GM23338 (cell line): ENCODE results near the gene MAST4. TPM values are rescaled to one million over a fixed set of nuclear protein-coding genes. Genes with fewer than 3 reads are reported as not detected.

Experiments used
- ATAC-seq: fragments of 200-7000 bp; cut with Tn5 transposase; 3 replicates; pipeline ENCODE4 v1.9.1; 2020
- DNase-seq: peaks from one replicate; pipeline ENCODE4 v3.0.0-alpha.2; 2015; ENCODE audit warnings: low spot score
- H2AFZ ChIP-seq: fragments of 200-600 bp; sonication (generic); 2 replicates; pipeline ENCODE4 v1.8.0; 2016; ENCODE audit warnings: antibody characterized with exemption, mild to moderate bottlenecking, moderate library complexity
- H3F3A ChIP-seq: fragments of 200-600 bp; sonication (generic); replicated peaks from 2 replicates; pipeline ENCODE4 v1.8.0; 2017; ENCODE audit warnings: antibody characterized with exemption, mixed run types, low read depth
- H3K27ac ChIP-seq: fragments of 200-600 bp; sonication (generic); 2 replicates; pipeline ENCODE4 v1.6.1; 2016; ENCODE audit warnings: low read depth
- H3K27me3 ChIP-seq: fragments of 200-600 bp; sonication (generic); 2 replicates; pipeline ENCODE4 v1.8.0; 2016; ENCODE audit warnings: mild to moderate bottlenecking, mixed run types, moderate library complexity; ENCODE audit not compliant: insufficient read depth
- H3K36me3 ChIP-seq: fragments of 200-600 bp; sonication (generic); 2 replicates; pipeline ENCODE4 v1.8.0; 2016; ENCODE audit warnings: mild to moderate bottlenecking; ENCODE audit not compliant: insufficient read depth
- H3K4me1 ChIP-seq: fragments of 200-600 bp; sonication (generic); 2 replicates; pipeline ENCODE4 v1.8.0; 2016; ENCODE audit warnings: mild to moderate bottlenecking, moderate library complexity; ENCODE audit not compliant: insufficient read depth
- H3K4me2 ChIP-seq: fragments of 200-600 bp; sonication (generic); 2 replicates; pipeline ENCODE4 v1.7.1; 2017; ENCODE audit warnings: mixed run types
- H3K4me3 ChIP-seq: fragments of 200-600 bp; sonication (generic); 2 replicates; pipeline ENCODE4 v1.6.1; 2016; ENCODE audit warnings: mixed run types
- H3K79me2 ChIP-seq: fragments of 200-600 bp; sonication (generic); replicated peaks from 2 replicates; pipeline ENCODE4 v1.8.0; 2017; ENCODE audit warnings: mild to moderate bottlenecking; ENCODE audit not compliant: insufficient read depth
- H3K9me2 ChIP-seq: fragments of 200-600 bp; sonication (generic); 2 replicates; pipeline ENCODE4 v1.8.0; 2017; ENCODE audit not compliant: insufficient read depth
- H4K20me1 ChIP-seq: fragments of 200-600 bp; sonication (generic); replicated peaks from 2 replicates; pipeline ENCODE4 v1.8.0; 2017; ENCODE audit warnings: mild to moderate bottlenecking; ENCODE audit not compliant: insufficient read depth
- H3K27ac Mint-ChIP-seq: 2 replicates; pipeline ENCODE4 v1.8.0; 2020; ENCODE audit warnings: inconsistent platforms, mild to moderate bottlenecking, moderate library complexity, mixed read lengths
- H3K27me3 Mint-ChIP-seq: 3 replicates; pipeline ENCODE4 v1.8.0; 2022; ENCODE audit warnings: low read depth, mild to moderate bottlenecking, moderate library complexity, mixed read lengths, inconsistent platforms; ENCODE audit not compliant: insufficient read depth, poor library complexity
- H3K36me3 Mint-ChIP-seq: 3 replicates; pipeline ENCODE4 v1.8.0; 2021; ENCODE audit warnings: low read depth, mild to moderate bottlenecking, inconsistent platforms, moderate library complexity, mixed read lengths
- H3K4me1 Mint-ChIP-seq: 3 replicates; pipeline ENCODE4 v1.8.0; 2020; ENCODE audit warnings: mild to moderate bottlenecking, inconsistent platforms, mixed read lengths
- H3K4me3 Mint-ChIP-seq: 3 replicates; pipeline ENCODE4 v1.8.0; 2021; ENCODE audit warnings: moderate library complexity, mild to moderate bottlenecking, inconsistent platforms, mixed read lengths
- H3K9me3 Mint-ChIP-seq: 3 replicates; pipeline ENCODE4 v1.8.0; 2020; ENCODE audit warnings: moderate library complexity, mild to moderate bottlenecking, inconsistent platforms, mixed read lengths
- CREB1 ChIP-seq: fragments of 250-450 bp; sonication (Bioruptor Pico); IDR thresholded peaks from 2 replicates; pipeline ENCODE4 v1.5.0; 2020; ENCODE audit warnings: low read depth, mild to moderate bottlenecking, moderate library complexity
- EZH2 ChIP-seq: fragments of 200-600 bp; sonication (generic); IDR thresholded peaks from one replicate; pipeline ENCODE4 v1.8.0; 2017; ENCODE audit warnings: antibody characterized with exemption, mild to moderate bottlenecking, low read depth; ENCODE audit not compliant: unreplicated experiment
- EZH2phosphoT487 ChIP-seq: fragments of 200-600 bp; sonication (generic); IDR thresholded peaks from one replicate; pipeline ENCODE4 v1.8.1; 2018; ENCODE audit warnings: antibody characterized with exemption; ENCODE audit not compliant: unreplicated experiment
- JUNB ChIP-seq: IDR thresholded peaks from one replicate; pipeline ENCODE4 v1.6.1; 2016; ENCODE audit warnings: antibody characterized with exemption; ENCODE audit not compliant: unreplicated experiment
- NANOG ChIP-seq: IDR thresholded peaks from 2 replicates; pipeline ENCODE4 v1.6.1; 2016; ENCODE audit warnings: antibody characterized with exemption, borderline replicate concordance
- POLR2AphosphoS5 ChIP-seq: IDR thresholded peaks from 2 replicates; pipeline ENCODE4 v1.6.1; 2016; ENCODE audit warnings: antibody characterized with exemption, low read depth
- STAT1 ChIP-seq: IDR thresholded peaks from one replicate; pipeline ENCODE4 v1.6.1; 2016; ENCODE audit warnings: antibody characterized with exemption; ENCODE audit not compliant: unreplicated experiment
- ZNF114 ChIP-seq: fragments of 250-450 bp; sonication (Bioruptor Pico); IDR thresholded peaks from 2 replicates; pipeline ENCODE4 v1.5.0; 2020; ENCODE audit warnings: mild to moderate bottlenecking, moderate library complexity
- ZNF331 ChIP-seq: fragments of 250-450 bp; sonication (Bioruptor Pico); IDR thresholded peaks from 2 replicates; pipeline ENCODE4 v1.5.0; 2020; ENCODE audit warnings: low read depth, mild to moderate bottlenecking, moderate library complexity
- ZNF462 ChIP-seq: fragments of 250-450 bp; sonication (Bioruptor Pico); IDR thresholded peaks from 2 replicates; pipeline ENCODE4 v1.5.0; 2020; ENCODE audit warnings: mild to moderate bottlenecking, moderate library complexity
- polyA plus RNA-seq: library from polyadenylated mRNA; unstranded; fragments of >200 nt; fragmentation: Nextera tagmentation; extraction: Ambion mirVana; gene quantifications from 2 replicates; pipeline ENCODE4 v1.2.1, GENCODE V29; 2016
- total RNA-seq: library from RNA; depleted of rRNA; stranded (reverse); fragments of >200 nt; shearing (Covaris generic); gene quantifications from 2 replicates; pipeline ENCODE4 v1.2.3, GENCODE V29; 2014
- TF ChIP-seq, protein P1 (sequence below): IDR thresholded peaks from 2 replicates; pipeline ENCODE4 v1.6.1; 2016; ENCODE audit warnings: antibody characterized with exemption
- TF ChIP-seq, protein P2 (sequence below): IDR thresholded peaks from one replicate; pipeline ENCODE4 v1.6.1; 2018; ENCODE audit warnings: antibody characterized with exemption; ENCODE audit not compliant: unreplicated experiment
- TF ChIP-seq, protein P3 (sequence below), 2 experiments: fragments of 200-600 bp in 1 of 2; sonication (generic) in 1 of 2; conservative IDR thresholded peaks; 2 replicates each; pipeline versions ENCODE4 v1.5.1 to v1.6.1; 2016 to 2017; ENCODE audit warnings: antibody characterized with exemption in 2 of 2, low read depth in 2 of 2, mild to moderate bottlenecking in 2 of 2, moderate library complexity in 1 of 2

MAST4 gene
- total and polyA plus RNA-seq, 2 experiments from 2014 or later: 3.6 to 8.5 TPM

DNA sequence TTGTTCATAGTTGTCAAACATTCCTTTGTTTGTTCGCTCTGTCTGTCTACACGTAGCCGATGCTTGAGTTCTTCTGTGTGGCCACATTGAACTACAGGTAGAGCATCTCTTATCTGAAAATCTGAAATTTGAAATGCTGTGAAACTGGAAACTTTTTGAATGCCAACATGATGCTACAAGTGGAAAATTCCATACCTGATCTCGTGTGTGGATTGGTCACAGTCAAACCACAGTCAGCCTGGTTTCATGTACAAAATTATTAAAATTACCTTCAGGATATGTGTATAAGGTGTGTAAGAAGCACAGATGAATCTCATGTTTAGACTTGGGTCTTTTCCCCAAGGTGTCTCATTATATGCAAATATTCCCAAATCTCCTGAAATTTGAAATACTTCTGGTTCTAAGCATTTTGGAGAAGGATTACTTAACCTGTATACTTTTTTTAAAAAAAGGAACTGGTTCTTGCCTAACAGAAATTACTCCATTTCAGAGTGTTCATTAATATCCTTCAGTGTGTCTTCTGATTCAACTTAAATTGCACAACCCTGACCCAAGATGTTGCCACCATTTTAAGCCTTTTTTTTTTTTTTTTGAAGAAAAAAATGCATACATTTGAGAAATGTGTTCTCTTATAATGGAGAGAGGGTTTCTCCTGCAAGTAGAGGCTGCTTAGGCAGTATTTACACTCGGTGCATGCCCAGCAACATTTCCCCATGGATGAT lies 254.3 kb downstream of the MAST4 start:
- TF ChIP-seq EZH2: no peak
- TF ChIP-seq, protein P1, sequence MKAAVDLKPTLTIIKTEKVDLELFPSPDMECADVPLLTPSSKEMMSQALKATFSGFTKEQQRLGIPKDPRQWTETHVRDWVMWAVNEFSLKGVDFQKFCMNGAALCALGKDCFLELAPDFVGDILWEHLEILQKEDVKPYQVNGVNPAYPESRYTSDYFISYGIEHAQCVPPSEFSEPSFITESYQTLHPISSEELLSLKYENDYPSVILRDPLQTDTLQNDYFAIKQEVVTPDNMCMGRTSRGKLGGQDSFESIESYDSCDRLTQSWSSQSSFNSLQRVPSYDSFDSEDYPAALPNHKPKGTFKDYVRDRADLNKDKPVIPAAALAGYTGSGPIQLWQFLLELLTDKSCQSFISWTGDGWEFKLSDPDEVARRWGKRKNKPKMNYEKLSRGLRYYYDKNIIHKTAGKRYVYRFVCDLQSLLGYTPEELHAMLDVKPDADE: no peak
- TF ChIP-seq POLR2AphosphoS5: no peak
- TF ChIP-seq, protein P2, sequence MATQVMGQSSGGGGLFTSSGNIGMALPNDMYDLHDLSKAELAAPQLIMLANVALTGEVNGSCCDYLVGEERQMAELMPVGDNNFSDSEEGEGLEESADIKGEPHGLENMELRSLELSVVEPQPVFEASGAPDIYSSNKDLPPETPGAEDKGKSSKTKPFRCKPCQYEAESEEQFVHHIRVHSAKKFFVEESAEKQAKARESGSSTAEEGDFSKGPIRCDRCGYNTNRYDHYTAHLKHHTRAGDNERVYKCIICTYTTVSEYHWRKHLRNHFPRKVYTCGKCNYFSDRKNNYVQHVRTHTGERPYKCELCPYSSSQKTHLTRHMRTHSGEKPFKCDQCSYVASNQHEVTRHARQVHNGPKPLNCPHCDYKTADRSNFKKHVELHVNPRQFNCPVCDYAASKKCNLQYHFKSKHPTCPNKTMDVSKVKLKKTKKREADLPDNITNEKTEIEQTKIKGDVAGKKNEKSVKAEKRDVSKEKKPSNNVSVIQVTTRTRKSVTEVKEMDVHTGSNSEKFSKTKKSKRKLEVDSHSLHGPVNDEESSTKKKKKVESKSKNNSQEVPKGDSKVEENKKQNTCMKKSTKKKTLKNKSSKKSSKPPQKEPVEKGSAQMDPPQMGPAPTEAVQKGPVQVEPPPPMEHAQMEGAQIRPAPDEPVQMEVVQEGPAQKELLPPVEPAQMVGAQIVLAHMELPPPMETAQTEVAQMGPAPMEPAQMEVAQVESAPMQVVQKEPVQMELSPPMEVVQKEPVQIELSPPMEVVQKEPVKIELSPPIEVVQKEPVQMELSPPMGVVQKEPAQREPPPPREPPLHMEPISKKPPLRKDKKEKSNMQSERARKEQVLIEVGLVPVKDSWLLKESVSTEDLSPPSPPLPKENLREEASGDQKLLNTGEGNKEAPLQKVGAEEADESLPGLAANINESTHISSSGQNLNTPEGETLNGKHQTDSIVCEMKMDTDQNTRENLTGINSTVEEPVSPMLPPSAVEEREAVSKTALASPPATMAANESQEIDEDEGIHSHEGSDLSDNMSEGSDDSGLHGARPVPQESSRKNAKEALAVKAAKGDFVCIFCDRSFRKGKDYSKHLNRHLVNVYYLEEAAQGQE: no peak
- TF ChIP-seq EZH2phosphoT487: no peak
- no peak for TF ChIP-seq JUNB
- no peak for TF ChIP-seq STAT1
- TF ChIP-seq CREB1 (CRISPR knock-in tag): no peak
- TF ChIP-seq, protein P3, sequence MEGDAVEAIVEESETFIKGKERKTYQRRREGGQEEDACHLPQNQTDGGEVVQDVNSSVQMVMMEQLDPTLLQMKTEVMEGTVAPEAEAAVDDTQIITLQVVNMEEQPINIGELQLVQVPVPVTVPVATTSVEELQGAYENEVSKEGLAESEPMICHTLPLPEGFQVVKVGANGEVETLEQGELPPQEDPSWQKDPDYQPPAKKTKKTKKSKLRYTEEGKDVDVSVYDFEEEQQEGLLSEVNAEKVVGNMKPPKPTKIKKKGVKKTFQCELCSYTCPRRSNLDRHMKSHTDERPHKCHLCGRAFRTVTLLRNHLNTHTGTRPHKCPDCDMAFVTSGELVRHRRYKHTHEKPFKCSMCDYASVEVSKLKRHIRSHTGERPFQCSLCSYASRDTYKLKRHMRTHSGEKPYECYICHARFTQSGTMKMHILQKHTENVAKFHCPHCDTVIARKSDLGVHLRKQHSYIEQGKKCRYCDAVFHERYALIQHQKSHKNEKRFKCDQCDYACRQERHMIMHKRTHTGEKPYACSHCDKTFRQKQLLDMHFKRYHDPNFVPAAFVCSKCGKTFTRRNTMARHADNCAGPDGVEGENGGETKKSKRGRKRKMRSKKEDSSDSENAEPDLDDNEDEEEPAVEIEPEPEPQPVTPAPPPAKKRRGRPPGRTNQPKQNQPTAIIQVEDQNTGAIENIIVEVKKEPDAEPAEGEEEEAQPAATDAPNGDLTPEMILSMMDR (conservative IDR thresholded peaks at IDR 0.05; ENCODE audit: low read depth in 2 of 2): no peak
- TF ChIP-seq ZNF462 (CRISPR knock-in tag): no peak
- no peak for TF ChIP-seq NANOG
- no peak for TF ChIP-seq ZNF114
- no peak for TF ChIP-seq ZNF331 (CRISPR knock-in tag)
- H3K36me3 Mint-ChIP-seq: no peaks in the 10 kb centered on the region
- H3K9me2 ChIP-seq: no peaks in the 10 kb centered on the region
- no peaks in the 10 kb centered on the region for H3K79me2 ChIP-seq
- H3K9me3 Mint-ChIP-seq: no peaks in the 10 kb centered on the region
- H3K27me3 Mint-ChIP-seq: no peaks in the 10 kb centered on the region
- no peaks in the 10 kb centered on the region for H3F3A ChIP-seq
- H3K4me2 ChIP-seq: no peak overlapping the region
- H3K4me3 Mint-ChIP-seq: no peak overlapping the region; the same call in 2 of the 3 replicates
- DNase-seq (no peak), ATAC-seq (no peak)
- H3K27ac ChIP-seq: no peak overlapping the region
- H2AFZ ChIP-seq: no peak overlapping the region
- peaks cover 20% of the 10 kb centered on the region; the same call in 2 of the 3 replicates for H3K4me1 Mint-ChIP-seq
- no peaks in the 10 kb centered on the region for H3K4me1 ChIP-seq
- H3K36me3 ChIP-seq: no peaks in the 10 kb centered on the region
- no peak overlapping the region for H3K4me3 ChIP-seq
- peak overlapping the region; percentile 61; the same call in 1 of the 2 replicates for H3K27ac Mint-ChIP-seq
- H3K27me3 ChIP-seq: no peaks in the 10 kb centered on the region
- H4K20me1 ChIP-seq: no peaks in the 10 kb centered on the region
